ENCODE results near the gene THBS2.
"Not testable (repeated sequence)": the region's sequence is repeated elsewhere in the genome, so short reads cannot be mapped to it uniquely, and the experiment has no call there.

THBS2 gene

DNA sequence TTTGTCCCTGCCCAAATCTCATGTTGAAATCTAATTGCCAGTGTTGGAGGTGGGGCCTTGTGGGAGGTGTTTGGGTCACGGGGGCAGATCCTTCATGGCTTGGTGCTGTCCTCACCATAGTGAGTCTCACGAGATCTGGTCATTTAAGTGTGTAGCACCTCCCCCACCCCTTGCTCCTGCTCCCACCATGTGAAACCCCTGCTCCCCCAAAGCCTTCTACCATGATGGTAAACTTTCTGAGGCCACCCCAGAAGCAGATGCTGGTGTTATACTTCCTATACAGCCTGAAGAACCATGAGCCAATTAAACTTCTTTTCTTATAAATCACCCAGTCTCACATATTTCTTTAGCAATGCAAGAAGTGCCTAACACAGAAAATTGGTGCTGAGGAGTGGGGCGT, 19.9 kb upstream of the THBS2 start:
- in situ Hi-C loops (cut with MboI; ENCODE audit: low sequenced_read_pairs), result no loop called here

DNA sequence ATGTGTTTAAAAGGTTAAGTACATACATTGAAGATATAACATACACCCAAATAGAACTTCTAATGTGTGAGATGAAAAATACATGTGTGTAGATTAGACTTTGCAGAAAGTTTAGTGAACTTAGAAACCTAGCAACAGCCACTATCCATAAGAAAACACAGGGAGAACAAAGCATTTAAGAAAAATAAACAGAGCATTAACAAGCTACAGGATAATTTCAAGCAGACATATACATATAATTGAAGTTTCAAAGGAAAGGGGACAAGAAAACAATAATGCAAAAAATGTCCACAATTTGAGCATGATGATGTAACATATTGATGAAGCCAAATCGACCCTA, 18.2 kb upstream of the THBS2 start:
- in situ Hi-C loops (cut with MboI; ENCODE audit: low sequenced_read_pairs), result no loop called here

DNA sequence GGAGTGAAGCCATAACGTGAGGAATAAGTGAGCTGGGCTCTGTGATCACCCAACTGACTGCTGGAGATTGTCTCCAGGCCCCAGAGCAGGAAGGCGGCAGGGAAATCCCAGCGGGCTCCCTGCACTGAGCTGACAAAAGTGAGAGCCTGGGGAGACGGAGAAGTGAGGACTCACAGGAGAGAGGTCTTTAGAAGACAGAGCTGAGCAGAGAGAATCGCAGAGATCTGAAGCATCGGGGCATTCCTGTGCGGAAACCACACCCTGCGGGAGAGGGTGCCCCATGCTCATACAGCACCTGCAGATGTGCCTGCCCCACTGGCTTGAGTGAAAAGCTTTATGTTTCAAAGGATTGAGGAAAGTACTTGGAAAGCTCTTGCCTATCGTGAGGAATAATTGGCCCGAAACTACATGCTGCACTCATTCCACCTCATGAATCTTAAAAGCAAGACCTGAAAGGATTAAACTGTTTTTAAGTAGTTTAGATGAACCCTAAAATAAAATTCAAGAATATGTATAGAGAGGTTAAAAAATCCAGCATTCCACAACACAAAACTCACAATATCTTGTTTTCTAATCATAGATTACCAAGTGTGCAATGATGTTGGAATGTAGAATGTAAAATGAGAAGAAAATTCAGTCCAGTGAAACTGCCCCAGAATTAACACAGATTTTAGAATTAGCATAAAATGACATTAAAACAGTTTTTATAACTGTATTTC, 17.7 kb upstream of the THBS2 start:
- in situ Hi-C loops (cut with MboI; ENCODE audit: low sequenced_read_pairs), result no loop called here

DNA sequence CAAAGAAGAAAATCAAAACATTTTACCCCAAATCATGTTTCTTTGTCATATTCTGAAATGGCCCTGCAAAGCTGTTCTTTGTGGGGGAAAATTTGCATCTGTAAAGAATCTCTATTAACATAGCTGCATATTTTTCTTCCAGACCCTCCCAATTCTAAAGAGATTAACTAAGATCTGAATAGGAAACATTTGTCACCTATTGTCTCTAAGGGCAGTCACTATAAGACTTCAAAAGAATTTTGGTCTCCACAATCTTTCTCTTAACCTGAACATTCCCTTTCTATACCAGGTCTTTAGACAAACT, 16.4 kb upstream of the THBS2 start:
- in situ Hi-C loops (cut with MboI; ENCODE audit: low sequenced_read_pairs), result not testable (repeated sequence)

DNA sequence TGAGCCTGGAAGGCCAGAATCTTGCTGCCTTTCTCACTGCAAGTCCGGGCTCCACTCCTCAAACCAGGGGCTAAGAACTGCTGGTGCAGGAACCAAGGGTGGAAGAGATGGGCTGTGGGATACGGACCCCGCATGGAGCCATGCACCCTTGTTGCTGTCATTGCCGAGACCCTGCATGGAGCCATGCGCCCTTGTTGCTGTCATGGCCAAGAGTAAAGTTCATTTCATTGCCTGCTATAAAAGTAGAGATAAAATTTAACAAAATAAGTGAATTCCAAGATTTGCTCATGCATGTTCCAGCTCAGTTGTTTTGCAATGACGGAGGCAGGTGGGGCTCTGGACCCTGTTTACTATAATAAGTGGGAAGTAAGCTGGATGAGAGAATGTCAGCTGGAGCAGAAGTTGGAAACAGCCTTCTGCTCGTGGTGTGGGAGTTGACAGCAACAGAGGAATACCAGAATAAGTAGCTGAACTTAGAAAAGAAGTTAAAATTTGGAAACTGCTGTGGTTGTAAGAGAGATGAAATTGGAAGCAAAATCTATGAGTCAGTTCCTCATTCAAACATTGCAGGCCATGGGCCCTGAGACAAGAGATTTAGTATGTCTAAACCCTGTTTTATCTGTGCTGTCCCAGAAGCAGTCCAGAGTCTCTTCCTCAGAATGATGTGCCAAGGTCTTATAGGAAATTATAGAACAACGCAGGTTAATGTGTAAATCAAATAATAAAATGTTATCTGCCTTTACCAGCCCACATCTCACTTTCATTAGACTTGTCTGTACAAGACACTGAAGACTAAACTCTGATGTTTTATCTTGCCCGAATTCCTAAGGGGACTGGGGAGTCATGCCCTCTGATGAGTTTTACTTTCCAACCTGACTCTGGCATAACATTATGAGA, 15.8 kb upstream of the THBS2 start:
- in situ Hi-C loops (cut with MboI; ENCODE audit: low sequenced_read_pairs), result no loop called here

DNA sequence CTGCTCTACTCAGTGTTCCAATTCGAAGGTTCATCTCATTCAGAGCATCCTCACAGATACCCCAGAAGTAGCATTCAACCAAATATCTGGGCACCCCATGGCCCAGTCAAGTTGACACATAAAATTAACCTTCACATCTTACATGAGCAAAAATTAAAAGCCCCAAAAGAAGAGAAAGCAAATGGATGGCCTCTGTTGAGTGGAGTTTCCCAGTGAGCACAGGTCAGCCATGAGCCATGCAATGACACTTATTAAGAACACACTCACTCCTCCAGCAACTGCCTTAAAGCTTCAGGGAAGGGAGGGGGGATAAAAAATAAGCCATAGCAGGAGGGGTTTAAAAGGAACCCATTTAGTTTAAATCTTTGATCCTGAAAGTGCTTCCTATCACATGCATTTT, 14.6 kb upstream of the THBS2 start:
- in situ Hi-C loops (cut with MboI; ENCODE audit: low sequenced_read_pairs), result no loop called here

DNA sequence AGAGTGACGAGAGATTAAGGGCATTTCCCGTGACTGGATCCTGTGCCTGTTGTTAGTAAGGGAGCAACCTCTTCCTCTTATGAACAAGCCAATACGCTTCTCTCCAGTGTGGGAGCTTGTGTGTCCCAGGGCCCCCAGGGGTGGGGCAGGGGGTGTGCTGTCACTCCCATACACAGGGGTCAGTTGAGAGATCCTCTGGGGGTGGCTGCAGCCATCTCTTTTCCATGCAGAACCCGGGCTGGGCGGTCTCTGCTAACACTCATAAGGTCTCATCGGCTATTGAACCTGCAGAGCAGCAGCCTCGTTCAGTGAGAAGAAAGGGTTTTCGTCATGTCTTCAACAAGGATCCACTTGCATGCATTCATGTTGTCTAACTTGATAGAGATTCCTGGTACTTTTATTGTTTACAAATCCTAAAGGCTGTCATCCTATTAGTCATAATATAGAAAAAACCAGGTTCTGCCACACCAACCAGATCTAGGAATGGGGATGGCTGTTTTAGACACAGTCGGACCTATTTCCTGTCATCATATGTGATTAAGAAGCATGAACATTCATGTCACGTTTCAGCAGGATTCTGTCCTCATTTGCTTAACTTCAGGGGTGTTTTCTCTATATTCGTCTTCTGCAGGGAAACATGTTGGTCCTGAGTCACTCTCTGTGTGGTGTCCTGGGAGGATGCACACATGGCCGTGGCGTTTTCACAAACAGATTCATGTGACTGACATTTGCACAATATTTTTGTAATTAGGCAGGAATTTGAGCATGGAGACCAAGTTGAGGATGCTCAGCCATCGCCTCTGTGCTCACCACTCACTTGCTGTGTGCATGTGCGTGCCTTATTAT, 13.3 kb upstream of the THBS2 start:
- in situ Hi-C loops (cut with MboI; ENCODE audit: low sequenced_read_pairs), result no loop called here

DNA sequence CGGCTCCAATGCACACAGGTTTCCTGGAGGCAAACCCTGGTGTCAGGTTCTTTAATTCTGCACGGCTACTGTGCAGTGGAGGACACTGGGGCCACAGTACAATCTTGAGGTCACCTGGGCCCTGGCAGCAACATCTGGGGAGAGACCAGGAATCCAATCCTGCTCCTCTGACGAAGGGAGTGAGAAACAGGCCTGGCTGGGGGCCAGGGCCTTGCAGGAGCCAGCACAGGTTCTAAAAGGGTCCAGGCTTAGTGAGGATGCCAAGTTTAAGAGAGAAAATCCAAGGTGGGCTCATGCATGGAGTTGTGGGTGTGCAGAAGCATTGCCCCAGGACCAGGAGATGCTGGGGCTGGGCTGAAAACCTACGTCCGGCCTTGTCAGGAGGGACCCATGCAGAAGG, 12.6 kb upstream of the THBS2 start:
- in situ Hi-C loops (cut with MboI; ENCODE audit: low sequenced_read_pairs), result no loop called here

DNA sequence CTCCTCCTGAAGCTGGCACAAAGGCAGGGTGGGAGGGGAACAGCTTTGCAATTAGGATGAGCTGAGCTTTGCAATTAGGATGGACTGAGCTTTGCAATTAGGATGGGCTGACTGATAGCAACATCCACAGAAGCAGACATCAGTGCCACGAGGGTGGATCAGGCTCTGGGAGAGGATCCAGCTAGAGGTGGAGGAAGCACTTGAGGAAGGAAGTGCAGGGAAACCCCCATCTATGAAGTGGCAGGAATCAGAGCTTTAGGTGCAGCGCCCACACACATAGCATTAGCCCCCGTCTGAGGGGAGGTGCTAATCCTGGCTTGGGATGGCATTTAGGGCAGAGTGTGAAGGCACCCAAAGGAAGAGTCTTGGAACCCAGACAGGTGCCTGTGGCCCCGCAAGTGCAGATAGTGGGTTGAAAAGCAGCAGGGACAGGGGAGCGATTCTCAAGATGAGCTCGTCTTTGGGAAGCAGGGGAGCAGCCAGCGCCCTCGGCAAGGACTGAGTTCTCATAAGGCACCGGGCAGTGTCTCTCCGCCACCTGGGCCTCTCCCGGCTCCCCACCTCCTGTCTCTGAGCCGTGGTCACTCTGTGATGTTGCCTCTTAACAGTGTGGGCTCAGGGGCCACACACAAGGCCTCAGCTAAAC, 12.0 kb upstream of the THBS2 start:
- in situ Hi-C loops (cut with MboI; ENCODE audit: low sequenced_read_pairs), result no loop called here

DNA sequence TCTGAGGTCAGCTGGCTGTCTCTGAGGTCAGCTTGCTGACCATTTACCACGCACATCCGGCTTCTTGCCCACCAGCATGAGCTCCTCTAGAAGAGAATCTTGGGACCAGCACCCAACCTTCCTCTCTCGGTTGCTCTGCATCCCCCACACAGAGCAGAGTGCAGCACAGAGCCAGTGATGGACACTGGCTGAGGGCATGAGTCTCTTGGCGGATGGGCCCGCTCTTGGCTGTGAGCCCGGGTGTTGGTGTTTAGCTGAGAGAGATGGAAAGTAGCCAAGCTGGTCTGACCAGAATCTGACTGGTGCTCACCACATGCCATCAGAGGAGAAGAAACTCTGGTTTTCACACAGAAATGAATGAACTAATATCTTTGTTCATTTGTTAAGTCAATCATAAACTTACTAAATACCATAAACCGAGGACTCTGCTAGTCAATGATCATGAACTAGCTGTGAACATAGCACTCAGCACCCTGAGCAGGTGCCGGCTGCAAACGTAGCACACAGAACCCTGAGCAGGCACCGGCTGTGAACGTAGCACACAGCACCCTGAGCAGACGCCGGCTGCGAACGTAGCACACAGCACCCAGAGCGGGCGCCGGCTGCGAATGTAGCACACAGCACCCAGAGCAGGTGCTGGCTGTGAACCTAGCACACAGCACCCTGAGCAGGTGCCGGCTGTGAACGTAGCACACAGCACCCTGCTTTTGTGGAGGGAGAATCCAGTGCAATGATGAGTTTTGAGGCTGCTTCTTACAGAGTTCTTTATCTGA, 10.4 kb upstream of the THBS2 start:
- in situ Hi-C loops (cut with MboI; ENCODE audit: low sequenced_read_pairs), result no loop called here

DNA sequence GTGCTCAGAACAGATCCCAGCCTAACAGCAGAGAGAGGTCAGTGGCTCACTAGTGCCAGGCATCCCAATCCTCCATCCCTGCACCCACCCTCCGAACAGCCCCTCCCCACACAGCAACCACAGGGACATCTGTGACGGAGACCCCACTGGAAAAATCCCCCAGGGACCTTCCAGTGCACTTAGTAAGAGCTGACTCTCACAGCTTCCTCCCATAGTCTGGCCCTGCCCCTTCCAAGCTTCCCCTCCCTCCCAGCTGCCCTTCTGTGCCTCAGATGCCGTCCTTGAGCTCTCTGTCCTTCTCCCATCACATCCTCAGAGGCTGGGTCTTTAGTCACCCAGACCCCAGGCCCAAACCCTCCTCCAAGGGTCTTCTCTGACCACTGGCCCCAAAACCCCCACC, 9.7 kb upstream of the THBS2 start:
- in situ Hi-C loops (cut with MboI; ENCODE audit: low sequenced_read_pairs), result no loop called here

DNA sequence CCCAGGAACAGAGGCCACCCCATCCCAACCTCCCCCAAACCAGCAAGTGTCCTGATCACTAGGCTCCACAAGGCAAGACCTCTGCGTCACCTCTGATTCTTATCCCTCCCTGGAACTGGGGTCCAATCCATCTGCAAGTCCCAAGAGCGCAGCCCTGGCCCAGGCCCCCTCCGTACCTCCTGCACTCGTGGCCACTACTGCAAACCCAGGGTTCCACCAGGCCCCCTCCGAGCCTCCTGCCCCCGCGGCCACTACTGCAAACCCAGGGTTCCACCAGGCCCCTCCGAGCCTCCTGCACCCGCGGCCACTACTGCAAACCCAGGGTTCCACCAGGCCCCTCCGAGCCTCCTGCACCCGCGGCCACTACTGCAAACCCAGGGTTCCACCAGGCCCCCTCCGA, 9.0 kb upstream of the THBS2 start:
- in situ Hi-C loops (cut with MboI; ENCODE audit: low sequenced_read_pairs), result not testable (repeated sequence)

DNA sequence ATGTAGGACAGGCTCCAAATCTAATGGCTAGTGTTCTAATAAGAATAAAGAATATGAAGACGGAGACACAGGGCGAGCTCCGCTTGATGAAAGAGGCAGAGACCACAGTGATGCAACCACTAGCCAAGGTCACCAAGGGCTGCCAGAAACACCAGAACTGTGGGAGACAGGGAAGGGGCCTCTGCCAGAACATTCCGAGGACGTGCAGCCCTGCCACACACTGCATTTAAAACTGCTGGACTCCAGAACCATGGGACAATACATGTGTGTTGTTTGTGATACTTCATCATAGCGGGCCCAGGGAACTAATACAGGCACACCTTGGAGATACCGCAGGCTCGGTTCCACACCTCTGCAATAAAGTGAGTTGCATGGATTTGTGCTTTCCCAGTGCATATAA, 2.9 kb upstream of the THBS2 start:
- in situ Hi-C loops (cut with MboI; ENCODE audit: low sequenced_read_pairs), result no loop called here

DNA sequence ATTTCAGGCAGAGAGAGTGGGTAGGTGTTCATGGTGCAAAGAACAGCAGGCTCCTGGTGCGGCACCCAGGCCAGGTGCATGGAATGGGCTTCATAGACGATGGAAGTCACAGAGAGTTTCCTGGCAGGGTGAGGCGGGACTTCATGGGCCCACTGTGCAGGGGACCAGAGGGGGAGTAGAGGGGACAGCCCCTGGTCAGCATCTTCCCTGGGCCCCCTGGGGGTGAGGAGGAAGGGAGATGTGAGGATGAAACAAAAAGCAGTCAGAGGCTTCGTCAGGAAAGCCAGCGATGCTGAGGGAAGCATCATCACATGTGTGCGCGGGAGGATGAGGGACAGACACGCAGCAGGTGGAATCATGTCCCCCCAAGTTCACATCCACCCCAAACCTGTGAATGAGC, 2.4 kb upstream of the THBS2 start:
- in situ Hi-C loops (cut with MboI; ENCODE audit: low sequenced_read_pairs), result no loop called here

DNA sequence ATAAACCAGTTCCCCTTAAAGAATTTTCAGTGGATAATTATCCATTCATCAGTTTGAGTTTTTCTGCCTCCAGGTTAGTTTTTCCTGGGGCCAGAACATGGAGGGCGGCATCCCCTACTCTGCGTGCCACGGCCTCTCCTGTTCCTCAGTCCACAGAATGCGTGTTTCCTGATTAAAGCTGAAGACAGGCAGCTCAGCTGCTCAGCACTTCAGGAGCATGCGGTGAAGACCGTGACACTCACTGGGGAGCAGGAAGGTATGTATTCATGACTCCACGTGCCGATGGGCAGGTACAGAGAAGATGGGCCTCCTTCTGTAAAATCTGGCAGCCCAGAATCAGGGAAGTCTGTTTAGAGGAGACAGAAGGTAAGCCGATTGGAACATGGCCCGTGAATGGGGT, 2.0 kb upstream of the THBS2 start:
- in situ Hi-C loops (cut with MboI; ENCODE audit: low sequenced_read_pairs), result no loop called here

DNA sequence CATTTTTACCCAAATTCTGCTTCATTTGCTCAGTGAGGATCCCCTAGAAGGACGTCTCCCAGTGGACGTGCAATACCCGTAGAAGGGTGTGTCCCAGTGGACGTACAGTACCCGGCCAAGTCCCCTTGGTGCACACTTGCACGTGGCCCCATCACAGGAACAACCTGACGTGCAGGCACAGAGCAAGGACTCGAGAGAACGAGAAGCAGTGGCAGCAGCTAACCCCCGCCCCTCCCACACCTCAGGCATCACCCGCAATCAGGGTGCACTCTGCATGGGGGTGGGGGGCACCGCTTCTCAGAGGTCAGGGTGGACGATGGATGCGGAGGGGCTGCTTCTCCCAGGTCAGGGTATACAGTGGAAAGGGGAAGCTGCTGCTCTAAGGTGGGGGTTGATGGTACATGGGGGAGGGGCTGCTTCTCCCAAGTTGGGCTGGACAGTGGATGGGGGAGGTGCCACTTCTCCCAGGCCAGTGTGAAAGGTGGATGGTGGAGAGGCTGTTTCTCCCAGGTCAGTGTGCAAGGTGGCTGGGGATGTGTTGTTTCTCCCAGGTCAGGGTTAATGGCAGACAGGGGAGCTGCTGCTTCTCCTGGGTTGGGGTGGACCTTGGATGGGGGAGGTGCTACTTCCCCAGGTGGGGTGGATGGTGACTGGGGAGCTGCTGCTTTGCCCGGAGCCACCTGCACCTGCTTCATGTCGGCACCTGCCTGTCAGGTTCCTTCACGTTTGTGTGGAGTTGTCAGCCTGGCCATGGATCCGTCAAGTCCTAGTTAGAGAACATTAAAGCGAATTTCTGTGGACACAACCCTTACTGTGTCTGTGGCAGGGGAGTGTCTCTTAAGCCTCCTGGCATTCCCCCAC, 1.0 kb upstream of the THBS2 start:
- in situ Hi-C loops (cut with MboI; ENCODE audit: low sequenced_read_pairs), result no loop called here

DNA sequence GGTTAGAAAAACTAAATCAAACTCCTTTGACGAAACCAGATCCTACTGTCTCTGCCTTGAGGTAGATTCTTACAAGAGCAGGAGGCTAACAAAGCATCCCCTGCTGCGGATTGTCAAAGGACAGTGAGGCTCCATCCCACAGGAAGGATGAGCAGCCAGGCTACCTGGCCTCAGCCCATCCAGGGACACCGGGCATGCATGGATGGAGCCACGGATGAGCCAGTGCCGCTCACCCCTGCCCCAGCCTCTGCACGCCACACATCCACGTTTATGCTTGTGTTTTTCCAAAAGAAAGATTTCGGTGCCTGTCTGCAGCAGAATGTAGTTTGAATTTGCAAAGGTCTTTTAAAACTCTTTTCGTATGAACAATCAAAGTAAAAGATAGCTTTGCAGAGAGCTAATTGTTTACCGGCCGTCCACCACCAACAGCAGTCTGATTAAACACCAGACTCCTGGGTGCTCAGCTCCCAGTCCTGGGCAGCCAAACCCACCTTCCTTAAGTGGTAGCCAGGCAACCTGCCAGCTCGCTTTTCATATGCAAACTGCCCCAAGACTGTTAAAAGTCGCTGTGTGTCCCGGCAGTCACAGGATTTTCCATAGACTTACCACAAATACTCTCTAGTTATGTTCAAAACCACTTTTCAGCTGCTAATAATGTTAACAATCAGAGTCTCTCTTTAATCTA, 999 bp downstream of the THBS2 start:
- in situ Hi-C loops (cut with MboI; ENCODE audit: low sequenced_read_pairs), result no loop called here

DNA sequence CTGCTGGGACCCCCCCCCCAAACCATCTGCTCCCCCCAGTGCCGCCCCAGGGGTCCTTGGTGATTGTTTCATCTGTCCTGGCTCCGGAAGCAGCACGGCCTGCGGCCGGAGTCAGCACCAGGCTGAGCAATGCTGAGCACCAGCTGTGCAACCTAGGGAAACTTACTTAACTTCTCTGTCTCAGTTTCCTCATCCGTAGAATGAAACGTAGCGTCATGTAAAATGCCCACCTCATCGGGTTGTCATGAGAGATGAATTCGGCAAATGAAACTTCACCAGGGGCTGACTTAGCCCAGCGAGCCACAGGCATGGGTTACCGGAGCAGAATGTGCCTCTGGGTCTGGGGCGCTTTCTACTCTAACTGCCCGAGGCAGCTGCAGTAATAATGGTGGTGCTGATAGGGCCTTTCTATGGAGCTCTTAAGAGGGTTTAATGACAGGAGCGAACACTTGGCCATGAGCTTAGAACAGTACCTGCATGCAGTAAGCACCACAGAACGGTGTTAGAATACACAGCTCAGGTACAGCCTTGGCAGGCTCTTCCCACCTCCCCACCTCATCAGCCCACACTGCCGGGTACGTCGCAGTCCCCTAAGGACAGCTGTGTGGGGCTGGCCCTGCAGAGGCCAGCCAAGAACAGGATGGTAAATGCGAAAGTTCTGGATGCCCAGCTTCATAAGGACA, 1.7 kb downstream of the THBS2 start:
- in situ Hi-C loops (cut with MboI; ENCODE audit: low sequenced_read_pairs), result no loop called here
